GM19455 (cell line): ENCODE results near the gene NTPCR.

ENCODE experiments used
- ATAC-seq: cut with Tn5 transposase; IDR thresholded peaks from one replicate; pipeline ENCODE4 v1.9.1; 2021; ENCODE audit not compliant: unreplicated experiment

Gene NTPCR

DNA sequence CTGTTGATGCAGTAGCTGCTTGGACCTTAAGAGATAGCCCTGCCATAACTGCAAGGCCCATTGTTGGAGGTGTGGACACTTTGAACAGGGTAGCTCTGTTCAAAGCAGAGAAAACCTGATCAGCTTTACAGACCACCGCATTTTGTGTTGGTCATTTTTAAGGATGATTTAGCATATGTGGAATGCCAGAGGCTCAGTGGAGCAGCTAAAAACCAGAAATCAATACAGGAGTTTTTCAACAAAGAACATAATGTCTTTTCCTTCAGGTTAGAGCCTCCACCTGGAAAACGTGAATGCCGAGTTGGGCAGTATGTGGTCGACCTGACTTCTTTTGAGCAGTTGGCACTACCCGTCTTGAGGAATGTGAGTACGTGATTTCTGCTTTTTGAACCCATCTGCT, 5.7 kb downstream of the NTPCR start:
- ATAC-seq, result no peak

DNA sequence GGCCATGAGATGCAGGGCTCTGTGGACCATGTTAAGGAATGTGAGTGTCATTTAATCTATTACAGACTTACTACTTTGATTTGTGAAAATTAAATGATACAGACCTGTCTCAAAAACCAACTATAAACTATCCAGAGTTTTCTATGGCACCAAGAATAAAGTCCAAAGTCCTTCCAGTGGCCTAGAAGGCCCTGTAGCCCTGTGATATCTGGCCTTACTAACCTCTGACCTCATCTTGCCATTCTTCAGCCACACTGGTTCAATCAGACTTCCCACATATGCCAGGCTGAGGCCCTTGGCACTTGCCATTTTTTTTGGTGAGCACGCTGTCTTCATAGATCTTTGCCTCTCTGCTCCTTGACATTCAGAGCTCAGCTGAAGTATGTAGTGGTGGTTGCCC, 7.7 kb downstream of the NTPCR start:
- no peak for ATAC-seq

DNA sequence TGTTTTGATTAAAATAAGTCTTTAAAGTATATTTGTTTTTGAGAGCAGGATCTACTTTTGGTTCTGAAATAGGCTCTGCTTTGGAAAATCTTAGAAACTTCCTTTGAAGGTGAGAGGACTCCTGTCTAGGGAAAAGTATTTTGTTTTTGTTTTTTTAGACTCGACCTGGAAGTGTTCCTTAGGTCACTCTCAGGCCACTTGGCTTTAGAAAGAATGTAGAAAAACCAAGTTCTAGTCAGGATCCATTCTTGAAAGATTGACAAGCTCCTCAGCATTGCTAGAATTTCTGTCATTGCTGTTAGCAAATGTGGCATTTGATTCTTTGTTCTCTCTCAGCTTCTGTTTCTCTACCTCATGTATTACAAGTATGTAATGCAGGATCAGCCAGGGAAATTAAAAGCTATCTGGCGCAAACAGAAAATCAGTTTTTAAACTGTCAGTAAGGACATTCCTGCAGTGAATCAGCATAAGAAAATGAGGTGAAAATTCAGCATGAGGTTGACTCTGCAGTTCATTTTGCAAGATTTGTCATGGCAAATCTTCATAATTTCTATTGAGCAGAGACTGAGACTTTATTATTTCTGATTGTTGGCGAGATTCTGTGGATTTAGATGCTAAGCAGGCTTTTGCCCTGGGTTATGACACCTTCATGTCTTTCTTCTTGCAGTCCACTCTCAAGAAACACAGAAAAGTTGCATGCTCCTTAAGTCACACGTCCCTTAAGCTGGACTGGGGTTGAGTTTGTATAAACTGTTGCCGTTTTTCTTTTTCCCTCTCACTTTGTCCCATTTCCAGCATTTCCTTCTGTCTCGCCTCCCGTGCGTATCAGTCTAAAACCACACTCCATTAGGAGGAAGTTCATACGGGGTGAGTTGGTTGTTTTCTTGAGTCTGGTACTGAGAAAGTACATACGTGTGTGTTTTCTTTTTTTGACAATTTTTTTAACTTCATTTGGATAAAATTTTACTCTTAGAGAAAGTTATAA, 12.6 kb downstream of the NTPCR start:
- no peak for ATAC-seq

DNA sequence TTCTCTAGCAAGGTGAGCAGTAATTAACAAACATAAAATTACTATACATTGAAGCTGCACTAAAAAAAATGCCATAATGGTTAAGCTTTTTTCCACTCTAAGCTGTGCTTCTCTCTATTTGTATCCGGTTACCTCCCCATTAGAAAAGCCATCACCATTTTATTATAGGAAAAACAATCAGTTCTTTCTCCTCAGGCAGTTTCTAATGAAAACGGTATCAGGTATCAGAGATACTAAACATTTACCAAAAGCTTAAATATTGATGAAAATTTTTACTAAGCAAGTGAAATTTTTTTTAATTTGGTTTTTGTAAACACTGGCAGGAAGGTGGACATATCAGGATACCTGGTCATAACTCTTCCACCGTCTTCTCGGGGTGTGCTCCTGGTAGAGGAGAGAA, 14.2 kb downstream of the NTPCR start:
- no peak for ATAC-seq

DNA sequence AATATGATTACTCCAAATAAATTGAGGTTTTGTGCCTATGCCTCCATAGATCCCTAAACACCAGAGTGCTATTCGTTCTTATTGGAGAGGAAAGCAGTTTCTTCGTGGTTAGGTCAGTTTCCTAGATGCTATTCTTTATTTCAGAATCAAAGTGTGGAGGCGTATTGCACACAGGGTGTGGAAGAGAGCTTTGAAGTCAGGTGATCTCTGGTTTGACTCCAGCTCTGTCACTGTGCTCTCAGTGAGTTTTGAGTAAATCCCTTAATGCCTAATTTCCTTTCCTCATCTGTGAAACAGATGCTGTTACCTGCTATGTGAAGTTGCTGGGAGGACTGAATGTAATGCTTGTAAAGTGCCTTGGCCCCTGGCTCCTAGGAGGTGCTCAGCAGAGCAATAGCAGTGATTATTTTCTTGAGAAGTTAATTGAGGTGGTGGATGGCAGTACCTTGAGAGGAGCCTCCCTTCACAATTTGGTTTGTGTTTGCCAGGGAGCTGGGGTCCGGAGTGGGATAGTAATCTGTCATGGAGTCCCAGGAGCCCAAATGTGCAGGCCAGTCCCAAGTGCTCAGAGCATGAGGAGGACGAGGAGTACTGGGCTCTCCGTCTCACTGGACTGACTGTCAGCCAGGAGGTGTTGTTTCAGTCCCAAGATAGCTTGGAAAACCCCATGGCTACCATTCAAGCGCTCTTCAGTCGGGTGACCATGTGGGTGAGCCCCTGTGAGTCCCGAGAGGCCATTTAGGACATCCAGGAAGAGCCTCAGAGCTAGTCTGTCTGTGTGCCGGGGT, 14.9 kb downstream of the NTPCR start:
- ATAC-seq, result peak; percentile 47

DNA sequence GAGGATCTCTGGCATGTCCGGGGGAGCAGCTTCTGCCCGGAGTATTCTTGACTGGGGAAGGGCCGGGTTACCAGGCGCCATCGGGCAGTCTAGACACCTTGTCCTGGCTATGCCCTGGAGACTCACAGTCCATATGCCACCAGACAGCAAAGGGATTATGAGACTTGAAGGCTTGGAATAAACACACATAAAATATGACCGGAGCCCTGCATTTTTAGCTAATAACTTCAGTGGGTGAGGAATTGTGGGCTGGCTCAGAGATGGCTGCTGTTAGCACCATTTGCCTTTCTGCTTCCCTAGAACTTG, 15.5 kb downstream of the NTPCR start:
- ATAC-seq, result peak; percentile 45

DNA sequence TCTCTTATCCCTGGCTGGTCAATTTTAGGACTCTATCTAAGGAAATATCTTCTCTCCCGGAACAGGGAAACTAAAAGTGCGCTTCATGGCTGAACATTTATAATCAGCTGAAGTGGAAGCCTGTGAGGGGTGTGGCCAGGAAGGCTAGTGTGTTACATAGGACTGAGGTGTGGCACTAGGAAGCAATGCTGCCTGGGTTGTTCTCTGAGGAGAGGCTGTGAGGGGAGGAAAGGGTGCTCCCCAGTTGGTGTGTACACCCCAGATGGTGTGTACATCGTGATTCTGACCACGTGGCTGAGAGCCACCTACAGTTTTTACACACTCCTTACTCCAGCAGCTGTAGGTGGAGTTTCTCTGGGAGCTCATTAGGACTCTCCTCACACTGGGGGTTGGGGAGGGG, 16.3 kb downstream of the NTPCR start:
- no peak for ATAC-seq

DNA sequence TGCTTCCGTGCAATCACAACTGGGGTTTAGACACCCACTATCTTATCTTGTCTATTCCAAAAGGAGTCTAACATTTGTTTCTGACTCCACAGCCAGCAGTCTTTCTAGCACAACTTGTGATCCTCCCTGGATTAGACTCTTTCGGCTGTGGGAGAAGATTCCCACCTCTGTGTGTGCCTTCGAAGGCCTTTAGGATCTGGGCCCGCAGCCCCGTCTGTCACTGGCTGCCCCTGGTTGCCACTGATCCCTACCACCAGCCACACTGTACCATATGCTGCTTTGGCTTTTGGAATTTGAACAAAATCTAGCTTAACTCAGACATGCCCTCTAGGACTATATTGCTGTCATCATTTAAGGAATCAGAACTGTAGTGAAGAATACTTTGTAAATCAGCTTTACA, 18.0 kb downstream of the NTPCR start:
- ATAC-seq, result no peak

DNA sequence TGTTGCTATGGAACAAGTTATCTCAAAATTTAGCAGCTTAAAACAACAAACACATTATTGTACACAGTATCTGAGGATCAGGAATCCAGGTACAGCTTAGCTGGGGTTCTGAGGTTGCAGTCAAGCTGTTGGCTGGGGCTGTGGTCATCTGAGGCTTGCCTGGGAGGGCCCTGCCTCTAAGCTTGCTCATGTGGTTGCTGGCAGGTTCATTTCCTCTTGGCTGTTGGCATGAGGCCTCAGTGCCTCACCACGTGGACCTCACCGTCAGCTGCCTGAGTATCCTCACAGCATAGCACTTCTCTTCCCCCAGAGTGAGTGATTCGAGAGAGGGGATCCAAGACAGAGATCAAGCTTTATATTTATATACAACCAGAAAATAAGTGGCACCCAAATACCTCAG, 18.6 kb downstream of the NTPCR start:
- ATAC-seq, result no peak

DNA sequence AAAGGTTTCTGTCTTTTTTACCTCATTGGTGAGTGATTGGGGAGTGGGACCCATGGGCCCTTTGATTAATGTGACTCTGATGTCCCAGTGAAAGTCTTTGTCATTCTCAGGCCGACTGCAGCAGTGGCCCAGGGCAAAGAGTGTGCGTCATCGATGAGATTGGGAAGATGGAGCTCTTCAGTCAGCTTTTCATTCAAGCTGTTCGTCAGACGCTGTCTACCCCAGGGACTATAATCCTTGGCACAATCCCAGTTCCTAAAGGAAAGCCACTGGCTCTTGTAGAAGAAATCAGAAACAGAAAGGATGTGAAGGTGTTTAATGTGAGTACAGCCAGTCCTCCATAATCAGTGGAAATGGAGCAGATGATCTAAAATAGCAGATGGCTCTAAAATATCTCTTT, 19.4 kb downstream of the NTPCR start:
- no peak for ATAC-seq

DNA sequence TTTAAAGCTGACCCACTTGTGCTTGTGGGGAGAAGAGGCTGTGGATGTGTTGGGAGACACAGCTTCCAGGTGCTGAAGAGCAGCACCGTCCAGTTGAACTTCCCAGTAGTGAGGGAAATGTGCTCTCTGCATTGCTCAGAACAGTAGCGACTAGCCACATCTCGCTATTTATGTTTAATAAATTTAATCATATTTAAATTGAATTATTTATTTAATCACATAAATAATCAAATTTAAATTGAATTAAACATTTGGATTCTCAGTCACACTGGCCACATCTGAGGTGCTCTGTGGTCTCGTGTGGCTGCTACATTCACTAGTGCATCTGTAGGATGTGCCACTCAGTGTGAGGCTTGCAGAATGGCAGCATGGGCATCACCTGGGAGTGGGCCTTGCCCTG, 20.1 kb downstream of the NTPCR start:
- no peak for ATAC-seq

DNA sequence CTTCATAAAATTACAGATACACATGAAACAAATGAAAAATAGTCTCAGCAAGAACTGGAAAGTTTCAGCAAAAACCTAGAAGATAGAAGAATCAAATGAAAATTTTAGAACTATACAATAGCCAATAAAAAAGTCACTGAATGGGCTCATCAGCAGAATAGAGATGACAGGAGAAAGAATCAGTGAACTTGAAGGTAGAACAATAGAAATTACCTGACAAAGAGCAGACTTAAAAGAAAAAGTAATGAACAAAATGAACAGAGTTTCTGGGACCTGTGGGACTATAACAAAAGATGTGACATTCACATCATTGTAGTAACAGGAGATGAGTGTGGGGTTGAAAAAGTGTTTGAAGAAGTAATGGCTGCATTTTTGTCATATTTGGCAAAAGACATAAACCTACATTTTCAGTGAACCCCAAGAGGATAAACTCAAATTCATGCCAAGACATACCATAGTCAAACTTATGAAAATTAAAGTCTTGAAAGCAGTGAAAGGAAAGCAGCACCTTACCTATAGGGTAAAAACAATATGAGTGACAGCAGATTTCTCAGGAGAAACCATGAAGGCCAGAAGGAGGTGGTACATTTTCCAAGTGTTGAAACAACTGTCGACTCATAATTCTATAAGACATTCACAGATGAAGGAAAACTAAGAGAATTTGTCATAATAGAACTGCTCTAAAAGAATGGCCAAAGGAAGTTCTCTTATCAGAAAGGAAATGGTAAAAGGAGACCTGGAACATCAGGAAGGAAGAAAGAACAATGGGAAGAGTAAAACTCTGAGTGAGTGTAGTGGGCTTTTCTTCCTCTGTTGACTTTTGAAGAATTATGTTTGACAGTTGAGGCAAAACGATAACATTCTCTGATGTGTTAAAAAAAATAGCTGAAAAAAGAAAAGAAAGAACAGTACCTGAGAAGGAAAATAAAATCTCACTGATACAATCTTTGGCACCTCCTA, 23.5 kb downstream of the NTPCR start:
- ATAC-seq, result no peak

DNA sequence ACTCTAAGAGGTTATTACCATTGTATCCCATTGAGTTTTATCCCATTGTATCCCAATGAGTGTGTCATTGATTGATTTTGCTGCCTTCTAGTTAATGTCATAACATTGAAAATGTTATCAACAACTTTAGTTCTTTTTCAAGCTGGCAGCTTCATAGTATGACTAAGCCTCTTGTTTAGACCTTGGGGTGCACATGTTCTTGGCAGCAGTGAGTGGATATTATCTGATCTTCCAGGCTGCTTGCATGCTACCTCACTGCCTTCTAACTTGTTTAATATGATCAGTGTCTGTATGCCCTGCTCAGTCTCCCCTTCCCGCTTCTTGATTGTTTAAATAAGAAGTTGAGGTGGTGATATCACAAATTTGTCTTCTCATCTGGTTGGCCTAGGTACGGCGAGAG, 24.6 kb downstream of the NTPCR start:
- no peak for ATAC-seq

DNA sequence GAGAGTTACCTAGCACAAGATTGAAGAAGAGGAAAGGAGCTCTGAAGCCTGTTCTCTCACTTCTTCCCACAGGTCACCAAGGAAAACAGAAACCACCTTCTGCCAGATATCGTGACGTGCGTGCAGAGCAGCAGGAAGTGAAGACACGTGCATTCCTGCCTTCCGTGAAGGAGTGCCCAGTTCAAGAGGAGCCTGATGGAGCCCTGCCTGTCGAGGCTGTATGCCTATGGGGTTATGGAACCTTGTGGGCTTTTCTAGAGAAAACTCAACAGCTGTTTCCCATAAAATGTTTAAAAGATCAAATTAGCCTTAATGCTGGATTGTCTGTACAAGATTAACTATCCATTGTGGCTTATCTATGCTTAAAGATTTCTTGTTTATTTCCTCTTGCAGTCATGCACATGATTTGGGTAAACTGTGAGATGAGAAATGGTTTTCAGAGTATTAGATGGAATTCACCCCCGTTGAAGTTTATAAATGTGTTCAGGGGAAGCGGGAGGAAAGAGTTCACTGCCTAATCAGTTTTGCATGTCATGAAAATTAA, 27.8 kb downstream of the NTPCR start:
- no peak for ATAC-seq

DNA sequence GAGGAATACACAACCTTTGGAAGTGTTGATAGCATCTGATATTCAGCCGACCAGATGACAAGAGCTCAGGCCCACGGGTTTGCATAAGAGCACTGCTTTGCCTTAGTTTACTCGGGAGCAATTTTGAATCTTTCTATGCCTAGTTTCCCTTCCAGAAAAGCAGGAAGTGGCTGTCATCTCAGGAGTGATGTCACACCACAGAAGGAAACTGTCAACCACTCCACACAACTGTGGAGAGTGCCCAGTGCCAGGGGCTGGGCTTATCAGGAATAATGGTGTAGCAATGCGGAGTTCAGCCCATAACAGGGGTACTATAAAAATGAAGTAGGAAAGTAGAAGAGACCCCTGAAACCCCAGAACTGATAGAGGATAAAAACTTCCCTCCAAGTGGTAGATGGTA, 28.4 kb downstream of the NTPCR start:
- no peak for ATAC-seq

DNA sequence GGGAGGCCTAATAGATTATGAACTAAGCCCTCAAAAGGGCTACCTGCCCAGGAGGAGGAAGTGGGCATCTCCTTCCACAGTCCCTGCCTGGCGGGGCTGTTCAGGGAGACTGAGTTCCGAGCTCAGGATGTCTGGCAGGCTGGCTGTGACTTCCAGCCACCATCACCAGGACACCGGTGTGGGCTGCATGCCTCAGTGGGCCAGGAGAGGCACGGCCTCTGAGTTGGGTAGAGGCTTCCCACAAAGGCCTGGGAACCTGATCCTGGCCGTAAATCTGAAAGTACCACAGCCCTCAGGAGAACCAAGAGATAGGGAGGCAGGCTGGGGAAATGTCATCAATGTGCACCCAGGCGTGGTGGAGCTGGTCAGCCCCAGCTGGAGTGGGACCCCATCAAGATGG, 29.1 kb downstream of the NTPCR start:
- ATAC-seq, result no peak

DNA sequence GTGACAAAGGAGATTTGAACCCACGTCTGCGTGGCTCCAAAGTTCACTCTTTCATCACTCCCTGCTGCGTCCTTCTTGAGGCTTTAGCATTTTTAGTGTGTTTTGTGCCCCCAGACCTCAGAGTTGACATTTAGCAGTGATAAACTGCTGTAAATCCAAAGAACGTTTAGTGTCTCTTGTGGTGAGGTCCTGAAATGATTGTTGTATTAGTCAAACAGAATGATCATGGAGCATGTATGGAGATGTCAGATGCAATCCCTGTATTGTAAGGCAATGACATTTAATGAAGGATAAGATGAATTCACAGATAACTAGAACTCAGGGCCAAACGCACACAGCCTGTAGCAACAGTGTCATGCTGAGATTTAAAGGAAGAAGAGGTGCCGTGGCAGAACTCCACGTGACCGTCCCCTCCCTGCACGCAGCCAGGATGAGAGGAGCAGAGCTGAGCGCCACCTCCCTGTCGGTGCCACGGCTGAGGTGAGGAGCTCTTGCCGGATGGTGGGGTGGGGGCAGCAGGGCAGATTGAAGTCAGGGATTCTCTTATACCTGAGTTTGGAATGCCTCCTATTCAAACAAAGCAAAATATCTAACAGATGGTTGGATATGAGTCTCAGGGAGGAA, 30.1 kb downstream of the NTPCR start:
- ATAC-seq, result no peak

DNA sequence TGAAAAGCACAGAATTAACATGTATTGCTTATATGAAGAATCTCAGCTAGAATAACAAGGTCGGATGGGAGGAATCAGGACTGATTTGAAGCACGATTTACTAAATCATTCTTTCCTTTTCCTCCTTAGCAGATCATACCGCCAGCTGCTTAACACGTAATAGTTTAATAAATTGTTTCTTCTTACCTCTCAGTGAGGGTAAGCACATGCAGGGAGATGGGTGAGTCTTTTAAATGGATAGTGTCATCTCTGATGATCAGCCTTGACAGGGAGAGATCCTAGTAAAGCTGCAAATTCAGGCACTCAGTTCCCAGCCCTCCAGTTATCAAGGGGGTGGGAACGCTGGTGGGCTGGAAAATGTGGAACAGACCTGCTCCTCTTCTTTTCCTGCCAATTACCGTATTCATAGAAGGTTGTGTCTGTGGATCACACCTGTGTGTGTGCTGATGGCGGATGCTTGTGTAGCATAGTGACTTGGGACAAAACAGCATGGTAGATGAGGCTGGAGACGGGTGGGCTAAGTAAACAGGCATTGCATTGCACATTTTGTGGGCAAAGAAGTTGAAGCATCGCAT, 30.7 kb downstream of the NTPCR start:
- no peak for ATAC-seq

DNA sequence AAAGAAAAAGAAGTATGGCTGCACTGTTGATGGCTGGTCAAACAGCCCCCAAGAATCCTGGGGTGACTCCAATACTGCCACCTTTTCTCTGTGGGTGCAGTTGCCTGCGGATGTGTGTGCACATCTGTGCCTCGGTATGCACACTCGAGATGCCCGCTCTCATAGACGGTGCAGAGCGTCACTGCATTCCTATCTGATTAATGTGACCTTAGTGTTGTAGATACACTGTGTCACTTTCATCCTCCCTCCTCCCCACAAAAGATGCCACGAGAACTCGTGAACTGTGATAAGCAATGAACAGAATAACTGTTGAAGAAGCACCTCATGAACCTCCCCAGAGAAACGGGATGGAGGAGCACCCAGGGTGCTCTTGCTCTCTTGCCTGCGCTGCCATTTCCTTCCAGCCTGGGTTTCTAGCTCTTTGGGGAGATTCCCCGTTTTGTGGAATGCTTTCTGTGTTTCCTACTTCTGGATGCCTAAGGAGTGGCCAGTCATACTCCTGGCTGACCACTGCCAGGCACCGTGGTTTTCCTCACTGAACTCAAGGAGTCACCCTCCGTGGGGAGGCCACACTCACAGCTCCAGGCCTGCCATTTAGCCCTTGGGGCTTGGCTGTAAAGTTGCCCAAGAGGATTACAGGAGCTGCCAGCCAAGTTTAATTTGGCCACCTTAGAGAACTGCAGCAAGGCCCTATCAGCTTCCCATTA, 32.0 kb downstream of the NTPCR start:
- ATAC-seq, result no peak

DNA sequence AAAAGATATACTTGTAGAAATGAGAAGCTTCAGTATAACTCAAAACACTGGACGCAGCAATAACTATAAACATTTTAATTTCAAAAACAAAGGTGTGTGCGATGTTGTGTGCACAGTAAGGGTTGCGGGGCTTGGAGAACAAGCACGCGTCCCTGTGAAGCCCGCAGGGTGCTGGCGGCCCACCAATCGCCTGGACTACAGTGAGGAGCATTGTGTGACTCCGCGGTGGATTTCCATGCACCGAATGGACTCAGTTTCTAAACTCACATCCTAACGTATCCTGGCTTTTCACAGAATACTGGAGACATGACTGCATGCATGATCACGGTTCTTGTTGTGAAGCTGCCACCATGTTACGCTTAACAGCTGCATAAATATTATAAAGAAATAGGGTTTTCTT, 33.0 kb downstream of the NTPCR start:
- ATAC-seq, result no peak
